ENCODE data around the gene MAPKAPK2.

Gene MAPKAPK2

DNA sequence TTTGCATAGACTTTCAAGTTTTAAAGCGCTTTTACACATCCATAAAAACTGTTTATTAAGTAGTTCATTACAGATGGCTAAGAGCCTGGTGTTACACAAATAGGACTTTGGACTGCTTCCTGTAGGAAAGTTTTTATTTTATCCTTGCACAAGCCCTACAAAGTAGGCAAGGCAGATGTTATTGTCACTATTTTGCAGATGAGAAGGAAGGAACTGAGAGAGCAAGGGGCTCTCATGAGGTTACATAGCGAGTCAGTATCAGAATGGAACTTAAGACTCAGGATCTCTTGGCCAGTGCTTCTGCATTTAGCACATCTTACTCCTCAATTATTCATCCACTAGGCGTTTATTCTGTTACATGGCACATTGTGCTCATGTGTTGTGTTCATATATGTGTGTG lies 2.6 kb upstream of the MAPKAPK2 start:
- Mint-ChIP-seq H3K27ac (no peak overlapping the region), H3K4me1 (ENCODE audit: low read depth) (peaks cover 51% of the 10 kb centered on the region), H3K27me3 (peaks cover 56% of the 10 kb centered on the region), H3K4me3 (no peak overlapping the region), H3K9me3 (no peaks in the 10 kb centered on the region), H3K36me3 (ENCODE audit: low read depth) (peaks cover 6% of the 10 kb centered on the region)
- intact Hi-C loops (cut with micrococcal nuclease) = no loop called here

- intact Hi-C loops (cut with micrococcal nuclease) = no loop called here
- Mint-ChIP-seq H3K27me3 (peaks cover 45% of the 10 kb centered on the region), H3K9me3 (no peaks in the 10 kb centered on the region), H3K36me3 (ENCODE audit: low read depth) (peaks cover 6% of the 10 kb centered on the region), H3K4me1 (ENCODE audit: low read depth) (peaks cover 62% of the 10 kb centered on the region), H3K27ac (no peak overlapping the region), H3K4me3 (no peak overlapping the region)
Observed at GRCh38 chr1:206683313-206683712, 1.4 kb upstream of the MAPKAPK2 start.

- no peak overlapping the region for H3K4me3 Mint-ChIP-seq
- peaks cover 6% of the 10 kb centered on the region for H3K36me3 Mint-ChIP-seq (ENCODE audit: low read depth)
- no peaks in the 10 kb centered on the region for H3K9me3 Mint-ChIP-seq
- intact Hi-C loops (cut with micrococcal nuclease) = no loop called here
- peaks cover 40% of the 10 kb centered on the region for H3K27me3 Mint-ChIP-seq
- peaks cover 62% of the 10 kb centered on the region for H3K4me1 Mint-ChIP-seq (ENCODE audit: low read depth)
- H3K27ac Mint-ChIP-seq = no peak overlapping the region
Observed at GRCh38 chr1:206684003-206684402, 702 bp upstream of the MAPKAPK2 start.

- Mint-ChIP-seq H3K9me3 (no peaks in the 10 kb centered on the region), H3K4me1 (ENCODE audit: low read depth) (peaks cover 62% of the 10 kb centered on the region), H3K27ac (peak overlapping the region; percentile 88), H3K4me3 (peak overlapping the region; percentile 89), H3K36me3 (ENCODE audit: low read depth) (peaks cover 6% of the 10 kb centered on the region), H3K27me3 (peaks cover 29% of the 10 kb centered on the region)
- intact Hi-C loops (cut with micrococcal nuclease) = no loop called here
Observed at GRCh38 chr1:206685334-206685768, 646 bp downstream of the MAPKAPK2 start.

GRCh38 chr1:206685769-206686477 lies 1.2 kb downstream of the MAPKAPK2 start:
- Mint-ChIP-seq H3K4me1 (ENCODE audit: low read depth) (peaks cover 64% of the 10 kb centered on the region), H3K27ac (peak overlapping the region; percentile 88), H3K9me3 (no peaks in the 10 kb centered on the region), H3K36me3 (ENCODE audit: low read depth) (peaks cover 6% of the 10 kb centered on the region), H3K4me3 (peak overlapping the region; percentile 89), H3K27me3 (peaks cover 28% of the 10 kb centered on the region)
- intact Hi-C loops (cut with micrococcal nuclease) = loop anchor here (2.0 kb wide), 1 partner anchor 51 kb away; the partner anchor contains the start of gene DYRK3

- Mint-ChIP-seq H3K9me3 (no peaks in the 10 kb centered on the region), H3K4me3 (peak overlapping the region; percentile 89), H3K36me3 (ENCODE audit: low read depth) (peaks cover 6% of the 10 kb centered on the region), H3K27ac (peak overlapping the region; percentile 88), H3K4me1 (ENCODE audit: low read depth) (peaks cover 71% of the 10 kb centered on the region), H3K27me3 (peaks cover 24% of the 10 kb centered on the region)
- intact Hi-C loops (cut with micrococcal nuclease) = loop anchor here (2.0 kb wide), 1 partner anchor 52 kb away; the partner anchor contains the start of gene DYRK3
Observed at GRCh38 chr1:206686478-206687249, 2.0 kb downstream of the MAPKAPK2 start.

- Mint-ChIP-seq H3K4me1 (ENCODE audit: low read depth) (peaks cover 73% of the 10 kb centered on the region), H3K27ac (no peak overlapping the region), H3K36me3 (ENCODE audit: low read depth) (peaks cover 6% of the 10 kb centered on the region), H3K27me3 (peaks cover 20% of the 10 kb centered on the region), H3K4me3 (no peak overlapping the region), H3K9me3 (no peaks in the 10 kb centered on the region)
- intact Hi-C loops (cut with micrococcal nuclease) = loop anchor here (2.0 kb wide), 1 partner anchor 53 kb away; the partner anchor contains the start of gene DYRK3
Observed at GRCh38 chr1:206687251-206687914, 2.7 kb downstream of the MAPKAPK2 start.

DNA sequence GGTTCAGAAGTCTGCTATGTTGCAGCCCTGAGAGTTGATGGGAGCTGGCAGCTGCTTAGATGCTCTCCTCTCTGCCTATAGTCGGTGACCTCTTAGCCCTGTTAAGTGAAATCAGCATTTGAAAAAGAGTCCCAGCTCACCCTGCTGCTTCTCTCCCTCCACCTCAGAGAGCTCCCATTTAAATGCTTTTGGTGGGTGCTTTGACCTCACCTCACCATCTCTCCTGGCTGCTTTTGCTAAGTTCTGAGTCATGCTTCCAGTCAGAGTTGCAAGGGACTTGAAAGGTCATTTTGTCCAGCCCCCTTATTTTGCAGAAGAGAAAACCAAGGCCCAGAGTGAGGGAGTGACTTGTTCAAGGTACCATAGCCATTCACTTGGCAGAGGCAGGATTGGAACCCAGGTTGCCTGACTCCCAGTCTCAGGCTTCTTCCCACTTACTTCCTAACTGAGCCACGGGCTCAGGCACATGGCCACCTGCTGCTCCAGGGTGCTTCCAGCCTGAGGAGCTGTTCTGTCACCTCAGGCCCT lies 3.3 kb downstream of the MAPKAPK2 start:
- Mint-ChIP-seq H3K27me3 (peaks cover 16% of the 10 kb centered on the region), H3K27ac (no peak overlapping the region), H3K4me3 (no peak overlapping the region), H3K9me3 (no peaks in the 10 kb centered on the region), H3K36me3 (ENCODE audit: low read depth) (peaks cover 8% of the 10 kb centered on the region), H3K4me1 (ENCODE audit: low read depth) (peaks cover 75% of the 10 kb centered on the region)
- intact Hi-C loops (cut with micrococcal nuclease) = loop anchor here (2.0 kb wide), 1 partner anchor 53 kb away; the partner anchor contains the start of gene DYRK3

GRCh38 chr1:206690516-206690915 lies 5.8 kb downstream of the MAPKAPK2 start:
- intact Hi-C loops (cut with micrococcal nuclease) = no loop called here
- Mint-ChIP-seq H3K4me1 (ENCODE audit: low read depth) (peaks cover 94% of the 10 kb centered on the region), H3K27me3 (no peaks in the 10 kb centered on the region), H3K27ac (no peak overlapping the region), H3K9me3 (no peaks in the 10 kb centered on the region), H3K36me3 (ENCODE audit: low read depth) (peaks cover 22% of the 10 kb centered on the region), H3K4me3 (no peak overlapping the region)

GRCh38 chr1:206691604-206692003 lies 6.9 kb downstream of the MAPKAPK2 start:
- no peaks in the 10 kb centered on the region for H3K27me3 Mint-ChIP-seq
- H3K4me1 Mint-ChIP-seq (ENCODE audit: low read depth) = peaks cover 97% of the 10 kb centered on the region
- no peaks in the 10 kb centered on the region for H3K9me3 Mint-ChIP-seq
- peaks cover 25% of the 10 kb centered on the region for H3K36me3 Mint-ChIP-seq (ENCODE audit: low read depth)
- intact Hi-C loops (cut with micrococcal nuclease) = no loop called here
- H3K27ac Mint-ChIP-seq = no peak overlapping the region
- no peak overlapping the region for H3K4me3 Mint-ChIP-seq

DNA sequence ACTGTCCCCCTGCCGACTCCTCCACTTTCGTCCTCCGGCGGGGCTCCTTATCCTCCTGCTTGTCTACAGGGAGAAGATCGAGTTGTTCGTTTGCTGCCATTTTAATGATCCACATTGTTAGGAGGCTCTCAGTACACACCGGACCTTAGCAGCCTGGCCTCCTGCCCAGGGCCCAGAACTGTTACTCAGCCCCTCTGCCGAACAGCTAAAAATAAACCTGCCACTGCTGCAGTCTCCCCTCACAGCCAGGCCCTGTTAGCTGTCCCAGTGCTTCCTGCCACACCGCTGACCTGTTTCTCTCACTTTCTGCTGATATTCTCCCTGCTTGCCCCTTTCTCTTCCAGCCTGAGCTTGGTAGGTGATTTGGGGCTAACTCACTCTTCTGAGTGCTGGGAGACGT lies 8.3 kb downstream of the MAPKAPK2 start:
- Mint-ChIP-seq H3K27ac (no peak overlapping the region), H3K4me3 (no peak overlapping the region), H3K9me3 (no peaks in the 10 kb centered on the region), H3K27me3 (no peaks in the 10 kb centered on the region), H3K4me1 (ENCODE audit: low read depth) (peaks cover 97% of the 10 kb centered on the region), H3K36me3 (ENCODE audit: low read depth) (peaks cover 36% of the 10 kb centered on the region)
- intact Hi-C loops (cut with micrococcal nuclease) = no loop called here

DNA sequence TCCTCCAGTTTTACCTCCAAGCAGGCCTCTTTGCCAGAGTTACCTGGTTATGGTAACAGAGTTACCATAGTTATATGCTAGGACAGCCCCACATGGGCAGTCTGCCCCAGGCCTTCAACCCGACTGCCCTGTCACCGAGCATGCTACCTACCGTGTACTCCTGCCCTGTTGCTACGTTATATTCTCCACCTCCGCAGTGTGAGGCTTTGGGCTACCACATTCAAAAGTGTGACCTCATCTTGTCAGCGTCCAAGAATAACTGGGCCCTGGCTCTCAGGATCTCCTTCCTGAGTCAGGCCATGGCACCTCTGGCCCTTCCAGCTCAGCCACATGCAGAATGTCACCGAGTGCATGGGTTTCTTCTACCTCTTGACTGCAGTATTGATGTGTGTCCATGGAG lies 8.9 kb downstream of the MAPKAPK2 start:
- Mint-ChIP-seq H3K36me3 (ENCODE audit: low read depth) (peaks cover 37% of the 10 kb centered on the region), H3K27ac (no peak overlapping the region)
- intact Hi-C loops (cut with micrococcal nuclease) = no loop called here

DNA sequence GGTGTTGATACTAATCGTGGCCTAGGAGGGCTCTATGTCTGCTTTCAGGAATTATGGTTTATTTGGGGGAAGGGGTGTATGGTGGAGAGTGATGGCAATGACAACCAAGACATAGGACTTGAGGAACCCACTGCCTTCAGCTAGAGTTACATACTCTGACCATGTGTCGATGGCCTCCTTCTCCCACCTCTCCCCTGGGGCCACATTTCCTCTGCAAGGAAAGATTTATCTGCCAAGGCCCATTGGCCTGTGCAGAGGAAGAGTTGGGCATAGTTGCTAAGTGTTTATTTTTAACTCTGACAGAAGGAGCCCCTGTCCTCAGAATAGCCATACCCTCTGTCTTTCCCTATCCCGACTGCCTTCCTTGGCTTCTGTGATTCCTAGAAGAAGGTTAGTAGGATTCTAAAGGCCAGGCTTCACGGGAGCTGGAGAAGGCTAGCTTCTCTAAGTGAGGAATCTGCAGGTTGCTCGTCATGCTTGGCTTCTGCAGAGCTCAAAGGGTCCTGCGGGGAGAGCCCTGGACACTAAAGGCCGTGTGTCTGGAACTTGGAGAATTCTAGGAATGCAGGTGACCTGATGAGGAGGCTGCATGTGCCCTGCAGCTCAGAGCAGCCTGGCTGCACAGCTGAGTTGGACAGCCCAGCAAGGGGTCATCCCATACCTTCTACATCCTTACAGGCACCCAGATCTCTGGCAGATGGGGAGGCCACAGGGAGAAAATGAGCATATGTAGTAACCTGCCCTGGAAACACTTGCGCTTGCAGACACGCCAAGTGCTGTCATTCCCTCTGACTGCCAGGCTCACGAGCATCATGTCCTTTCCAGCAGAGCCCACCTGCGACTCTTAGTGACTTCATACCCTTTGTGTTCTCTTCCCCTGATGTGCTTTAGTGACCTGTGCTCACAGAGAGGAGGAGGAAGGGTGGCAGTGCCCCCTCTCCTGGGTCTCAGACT lies 9.7 kb downstream of the MAPKAPK2 start:
- H3K4me1 Mint-ChIP-seq (ENCODE audit: low read depth) = peaks cover 94% of the 10 kb centered on the region
- intact Hi-C loops (cut with micrococcal nuclease) = no loop called here
- peaks cover 37% of the 10 kb centered on the region for H3K36me3 Mint-ChIP-seq (ENCODE audit: low read depth)
- no peak overlapping the region for H3K27ac Mint-ChIP-seq
- no peaks in the 10 kb centered on the region for H3K27me3 Mint-ChIP-seq
- H3K9me3 Mint-ChIP-seq = no peaks in the 10 kb centered on the region
- no peak overlapping the region for H3K4me3 Mint-ChIP-seq

More for the DNA sequence above, 8.9 kb downstream of the MAPKAPK2 start:
- peaks cover 94% of the 10 kb centered on the region for H3K4me1 Mint-ChIP-seq (ENCODE audit: low read depth)
- no peaks in the 10 kb centered on the region for H3K9me3 Mint-ChIP-seq
- H3K27me3 Mint-ChIP-seq = no peaks in the 10 kb centered on the region
- H3K4me3 Mint-ChIP-seq = no peak overlapping the region
